Prostate gland (tissue), 2 donors: Measurements from ENCODE around the gene PNLDC1. TPM values are rescaled to one million over a fixed set of nuclear protein-coding genes. Genes with fewer than 3 reads are reported as not detected.
"Not testable (repeated sequence)": the region's sequence is repeated elsewhere in the genome, so short reads cannot be mapped to it uniquely, and the experiment has no call there.

Source experiments
- DNase-seq: peaks from one replicate; pipeline ENCODE4 v3.0.0-alpha.2; 2019; ENCODE audit warnings: low spot score
- H3K27ac ChIP-seq, 2 donors: fragments of 200-600 bp; sonication (generic); 2 replicates each; pipeline ENCODE4 v1.5.1; 2017 to 2019
- H3K27me3 ChIP-seq: fragments of 200-600 bp; sonication (generic); replicated peaks from 2 replicates; pipeline ENCODE4 v1.5.1; 2019; ENCODE audit not compliant: insufficient read depth
- H3K36me3 ChIP-seq, 2 donors: fragments of 200-600 bp; sonication (generic); 1 replicate in 1 of 2; 2 replicates in 1 of 2; pipeline versions ENCODE4 v1.5.1 to v1.8.1; 2017 to 2019
- H3K4me1 ChIP-seq: fragments of 200-600 bp; sonication (generic); replicated peaks from 2 replicates; pipeline ENCODE4 v1.5.1; 2019
- H3K4me3 ChIP-seq, 2 donors: fragments of 200-600 bp; sonication (generic); 2 replicates each; pipeline ENCODE4 v1.5.1; 2017 to 2019
- H3K9me3 ChIP-seq: fragments of 200-600 bp; sonication (generic); 2 replicates; pipeline ENCODE4 v1.5.1; 2017
- POLR2A ChIP-seq: fragments of 450-650 bp; IDR thresholded peaks from one replicate; pipeline ENCODE4 v1.6.1; 2016; ENCODE audit warnings: antibody characterized with exemption, mild to moderate bottlenecking
- POLR2AphosphoS5 ChIP-seq: sonication (generic); formaldehyde crosslinking; IDR thresholded peaks from one replicate; pipeline ENCODE4 v1.6.1; 2017; ENCODE audit warnings: antibody characterized with exemption
- WGBS: methylation state at CpG from one replicate; pipeline ENCODE4 v1.1.5; 2018; 5-methylcytosine and 5-hydroxymethylcytosine counted together
- intact Hi-C: fragments of 100-400 bp; cut with DNase I; formaldehyde crosslinking; loops from one replicate; pipeline ENCODE4 v1.14.2; 2022
- total RNA-seq, 2 donors: library from RNA; depleted of rRNA; stranded (reverse); fragments of >200 nt; gene quantifications; one replicate each; pipeline ENCODE4 v1.1.0, GENCODE V29; 2016
- TF ChIP-seq, protein P1 (sequence below), 4 experiments: fragments of 200-600 bp in 2 of 4; fragments of 450-650 bp in 2 of 4; sonication (generic) in 2 of 4; IDR thresholded peaks; 1 replicate in 3 of 4; 2 replicates in 1 of 4; pipeline ENCODE4 v1.5.1; 2016 to 2019; ENCODE audit warnings: antibody characterized with exemption in 4 of 4, mild to moderate bottlenecking in 2 of 4, moderate library complexity in 2 of 4

The PNLDC1 gene
- total RNA-seq, 2 donors from 2014 or later, result 5.6 TPM; not detected in 1

GRCh38 chr6:159789377-159790148 lies 10.5 kb upstream of the PNLDC1 start, which contains the start of gene TCP1:
TSS of gene TCP1 (minus strand) at chr6:159789602. CDS start at chr6:159789468, 134 bp downstream.
- TF ChIP-seq POLR2AphosphoS5 (peak; percentile 100), POLR2A (peak; percentile 98)
- TF ChIP-seq, protein P1, sequence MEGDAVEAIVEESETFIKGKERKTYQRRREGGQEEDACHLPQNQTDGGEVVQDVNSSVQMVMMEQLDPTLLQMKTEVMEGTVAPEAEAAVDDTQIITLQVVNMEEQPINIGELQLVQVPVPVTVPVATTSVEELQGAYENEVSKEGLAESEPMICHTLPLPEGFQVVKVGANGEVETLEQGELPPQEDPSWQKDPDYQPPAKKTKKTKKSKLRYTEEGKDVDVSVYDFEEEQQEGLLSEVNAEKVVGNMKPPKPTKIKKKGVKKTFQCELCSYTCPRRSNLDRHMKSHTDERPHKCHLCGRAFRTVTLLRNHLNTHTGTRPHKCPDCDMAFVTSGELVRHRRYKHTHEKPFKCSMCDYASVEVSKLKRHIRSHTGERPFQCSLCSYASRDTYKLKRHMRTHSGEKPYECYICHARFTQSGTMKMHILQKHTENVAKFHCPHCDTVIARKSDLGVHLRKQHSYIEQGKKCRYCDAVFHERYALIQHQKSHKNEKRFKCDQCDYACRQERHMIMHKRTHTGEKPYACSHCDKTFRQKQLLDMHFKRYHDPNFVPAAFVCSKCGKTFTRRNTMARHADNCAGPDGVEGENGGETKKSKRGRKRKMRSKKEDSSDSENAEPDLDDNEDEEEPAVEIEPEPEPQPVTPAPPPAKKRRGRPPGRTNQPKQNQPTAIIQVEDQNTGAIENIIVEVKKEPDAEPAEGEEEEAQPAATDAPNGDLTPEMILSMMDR (IDR thresholded peaks at IDR 0.05), result peak in 1 of 4 experiments; percentile 6
- Histone ChIP-seq H3K36me3 (peaks cover 0 to 9% of the 10 kb centered on the region in 2 donors), H3K4me1 (peaks cover 6% of the 10 kb centered on the region), H3K4me3 (peak within 1 kb of the TSS; percentile 92 to 97), H3K9me3 (no peaks in the 10 kb centered on the region), H3K27ac (peak within 1 kb of the TSS; percentile 99), H3K27me3 (no peaks in the 10 kb centered on the region)
- intact Hi-C loops, result loop anchor here (1.0 to 2.0 kb wide), 3 partner anchors 28 to 97 kb away; partner anchors contain the start of genes SOD2 and WTAP
- DNase-seq, result peak; percentile 100
- WGBS, result under 1% methylated on average over 64 of the region's 64 CpGs

- intact Hi-C loops, result loop anchor here (1.0 to 2.0 kb wide), 3 partner anchors 29 to 98 kb away; partner anchors contain the start of genes SOD2 and WTAP
- peaks cover 0 to 9% of the 10 kb centered on the region in 2 donors for H3K36me3 ChIP-seq
- H3K4me1 ChIP-seq, result peaks cover 6% of the 10 kb centered on the region
- peak within 1 kb of the TSS; percentile 99 for H3K27ac ChIP-seq
- TF ChIP-seq, protein P1 (IDR thresholded peaks at IDR 0.05), result peak in 1 of 4 experiments; percentile 12
- peak; percentile 77 for TF ChIP-seq POLR2A
- peak; percentile 88 for TF ChIP-seq POLR2AphosphoS5
- peak; percentile 95 for DNase-seq
- peak within 1 kb of the TSS; percentile 92 to 97 for H3K4me3 ChIP-seq
- H3K27me3 ChIP-seq, result no peaks in the 10 kb centered on the region
- WGBS, result under 1% methylated on average over 56 of the region's 56 CpGs
- H3K9me3 ChIP-seq, result no peaks in the 10 kb centered on the region
Observed at GRCh38 chr6:159790149-159790955, 9.7 kb upstream of the PNLDC1 start, which contains the start of gene MRPL18. TSS of gene MRPL18 (plus strand) at chr6:159790467. CDS start at chr6:159790588, 121 bp downstream.

GRCh38 chr6:159790956-159791598 lies 9.0 kb upstream of the PNLDC1 start:
- H3K4me3 ChIP-seq, result peak overlapping the region; percentile 92 to 97
- H3K36me3 ChIP-seq, result peaks cover 0 to 9% of the 10 kb centered on the region in 2 donors
- WGBS, result 12% methylated on average over 18 of the region's 18 CpGs
- H3K27me3 ChIP-seq, result no peaks in the 10 kb centered on the region
- H3K9me3 ChIP-seq, result no peaks in the 10 kb centered on the region
- TF ChIP-seq POLR2A (no peak), POLR2AphosphoS5 (no peak)
- TF ChIP-seq, protein P1 (IDR thresholded peaks at IDR 0.05), result no peak
- intact Hi-C loops, result loop anchor here (1.0 to 2.0 kb wide), 3 partner anchors 30 to 98 kb away; partner anchors contain the start of genes SOD2 and WTAP
- peaks cover 6% of the 10 kb centered on the region for H3K4me1 ChIP-seq
- no peak for DNase-seq
- peak overlapping the region; percentile 99 for H3K27ac ChIP-seq

DNA sequence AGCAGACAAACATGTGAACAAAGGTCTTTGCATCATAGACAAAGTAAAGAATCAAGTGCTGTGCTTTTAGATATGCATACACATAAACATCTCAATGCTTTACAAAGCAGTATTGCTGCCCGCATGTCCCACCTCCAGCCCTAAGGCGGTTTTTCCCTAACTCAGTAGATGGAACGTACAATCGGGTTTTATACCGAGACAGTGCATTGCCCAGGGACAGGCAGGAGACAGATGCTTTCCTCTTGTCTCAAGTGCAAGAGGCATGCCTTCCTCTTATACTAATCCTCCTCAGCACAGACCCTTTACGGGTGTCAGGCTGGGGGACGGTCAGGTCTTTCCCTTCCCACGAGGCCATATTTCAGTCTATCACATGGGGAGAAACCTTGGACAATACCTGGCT lies 5.1 kb upstream of the PNLDC1 start:
- H3K4me3 ChIP-seq, H3K27ac ChIP-seq, H3K27me3 ChIP-seq, H3K9me3 ChIP-seq, H3K4me1 ChIP-seq, DNase-seq, intact Hi-C loops: not testable (repeated sequence)
- WGBS, result 81% methylated on average over 8 of the region's 8 CpGs
- H3K36me3 ChIP-seq, result peaks cover 0 to 15% of the 10 kb centered on the region in 2 donors
